ENCODE data around the gene GADL1.

Gene GADL1

DNA sequence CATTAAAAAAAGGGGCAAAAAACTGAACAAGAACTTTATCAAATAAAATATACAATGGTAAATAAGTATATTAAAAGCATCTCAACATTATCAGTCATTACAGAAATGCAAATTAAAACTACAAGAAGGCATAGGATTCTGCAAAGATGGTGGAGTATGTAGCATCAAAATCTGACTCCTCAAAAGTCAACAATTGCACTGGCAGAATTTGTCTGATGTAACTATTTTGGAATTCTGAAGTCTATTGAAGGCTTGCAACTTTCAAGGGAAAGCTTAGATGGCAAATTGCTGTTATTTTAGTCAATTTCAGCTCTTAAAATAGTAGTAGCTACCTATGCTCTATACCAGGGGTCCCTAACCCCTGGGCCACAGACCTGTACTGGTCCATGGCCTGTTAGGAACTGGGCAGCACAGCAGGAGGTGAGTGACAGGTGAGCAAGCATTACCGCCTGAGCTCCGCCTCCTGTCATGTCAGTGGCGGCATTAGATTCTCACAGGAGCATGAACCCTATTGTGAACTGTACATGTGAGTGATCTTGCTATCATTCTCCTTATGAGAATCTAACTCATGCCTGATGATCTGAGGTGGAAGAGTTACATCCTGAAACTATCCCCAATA lies 180.5 kb downstream of the GADL1 start:
- no peak for DNase-seq

DNA sequence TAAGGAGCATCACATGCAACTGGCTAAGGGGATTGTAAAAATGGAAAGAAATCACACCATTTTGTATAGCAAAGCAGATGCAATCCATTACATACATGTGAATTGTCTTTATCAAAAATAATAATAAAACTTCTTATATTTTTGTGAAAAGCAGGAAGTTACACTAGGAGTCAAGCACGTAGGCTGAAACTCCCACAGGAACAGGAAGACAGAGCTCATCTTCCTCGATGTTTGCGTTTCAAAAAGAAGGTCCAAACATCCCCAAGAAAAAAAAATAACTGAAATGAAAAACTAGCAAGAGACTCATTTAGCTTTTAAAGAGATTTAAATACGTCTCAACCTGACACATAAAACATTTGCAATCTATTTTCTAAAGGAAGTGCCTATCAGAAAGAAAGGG lies 181.5 kb downstream of the GADL1 start:
- DNase-seq: no peak

DNA sequence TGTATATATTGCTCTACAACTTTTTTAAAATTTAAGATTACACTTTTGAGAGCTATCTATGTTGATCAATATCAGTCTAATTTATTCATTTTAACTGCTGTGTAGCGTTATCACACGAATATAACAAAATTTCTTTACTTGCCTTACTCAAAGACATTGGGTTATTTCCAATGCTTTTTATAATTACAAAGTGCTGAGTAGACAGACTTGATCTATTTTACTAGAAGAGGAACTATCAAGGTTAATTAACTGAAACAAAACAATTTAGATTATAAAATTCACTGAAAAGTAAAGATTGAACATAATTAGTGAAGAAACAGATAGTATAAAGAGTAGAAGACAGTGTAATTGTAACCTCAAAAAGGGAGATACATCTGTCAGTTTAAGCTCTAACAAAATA lies 182.6 kb downstream of the GADL1 start:
- no peak for DNase-seq

DNA sequence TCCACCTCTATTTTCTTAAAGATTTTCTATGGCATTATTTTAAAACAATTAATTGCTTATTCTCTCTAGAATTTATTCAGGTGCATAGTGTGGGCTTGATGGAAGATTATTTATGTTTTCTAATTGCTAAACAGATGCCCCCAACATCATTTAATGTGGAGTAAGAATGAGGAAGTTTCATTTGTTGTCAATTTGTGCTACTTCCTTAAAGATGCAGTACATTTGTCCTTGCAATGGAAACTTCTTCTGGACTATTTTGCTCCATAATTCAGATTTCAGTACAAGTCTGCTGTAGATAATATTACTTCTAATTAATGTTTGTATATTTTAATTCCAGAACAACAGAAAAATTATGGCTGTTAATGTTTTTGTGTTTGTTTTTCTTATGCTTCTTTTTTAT lies 183.3 kb downstream of the GADL1 start:
- DNase-seq: no peak

DNA sequence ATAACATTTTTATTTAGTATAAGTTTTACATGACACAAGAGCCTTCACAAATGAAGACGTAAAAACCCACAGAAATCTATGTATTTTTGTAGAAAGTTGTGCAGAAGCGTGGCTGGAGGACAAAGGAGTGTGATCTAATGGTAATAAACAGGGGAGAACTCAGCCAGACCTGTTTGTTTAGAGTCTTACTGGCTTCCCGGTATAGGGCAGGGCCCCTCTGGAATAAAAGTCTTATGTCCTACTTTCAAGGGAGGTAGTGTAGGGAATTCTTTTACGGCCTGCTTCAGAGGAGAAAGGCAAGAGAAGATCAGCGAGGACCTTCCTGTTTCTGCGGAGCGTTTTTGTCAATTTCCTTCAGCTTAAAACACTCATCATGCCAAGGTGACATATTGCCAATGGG lies 184.4 kb downstream of the GADL1 start:
- DNase-seq: no peak

DNA sequence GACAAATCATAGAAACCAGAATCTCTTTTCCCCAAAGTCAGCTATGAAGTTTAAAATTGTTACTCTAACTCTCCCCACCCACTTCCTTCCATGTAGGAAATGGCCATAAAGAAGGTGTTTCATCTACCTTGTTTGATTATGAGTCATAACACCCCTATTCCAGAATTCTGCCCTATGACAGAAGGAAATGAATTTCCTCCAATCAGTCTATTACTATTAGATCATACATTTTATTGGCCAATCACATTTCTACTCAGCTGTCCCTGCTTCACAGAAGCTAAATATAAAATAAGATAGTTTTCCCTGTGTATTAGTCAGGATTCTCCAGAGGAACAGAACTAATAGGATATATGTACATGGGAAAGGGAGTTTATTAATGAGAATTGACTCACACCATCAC lies 186.0 kb downstream of the GADL1 start:
- DNase-seq: no peak

DNA sequence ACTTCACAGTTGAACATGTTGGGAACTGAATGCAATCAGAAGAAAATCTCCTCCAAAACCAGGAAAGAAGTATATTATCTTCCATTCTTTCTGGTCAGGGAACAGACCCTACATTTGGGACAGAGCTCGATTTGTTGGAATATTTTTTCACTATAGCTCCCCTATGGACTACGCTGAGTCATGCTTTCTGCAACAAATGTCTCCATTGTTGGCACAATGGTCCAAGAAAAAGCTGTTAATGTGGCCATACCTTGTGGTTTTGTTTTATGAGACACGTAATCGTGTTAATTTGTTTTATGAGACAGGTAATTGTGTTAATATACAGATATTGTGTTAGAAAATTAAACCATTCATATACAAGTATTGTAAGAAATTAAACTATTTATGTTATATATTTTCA lies 186.6 kb downstream of the GADL1 start:
- no peak for DNase-seq

DNA sequence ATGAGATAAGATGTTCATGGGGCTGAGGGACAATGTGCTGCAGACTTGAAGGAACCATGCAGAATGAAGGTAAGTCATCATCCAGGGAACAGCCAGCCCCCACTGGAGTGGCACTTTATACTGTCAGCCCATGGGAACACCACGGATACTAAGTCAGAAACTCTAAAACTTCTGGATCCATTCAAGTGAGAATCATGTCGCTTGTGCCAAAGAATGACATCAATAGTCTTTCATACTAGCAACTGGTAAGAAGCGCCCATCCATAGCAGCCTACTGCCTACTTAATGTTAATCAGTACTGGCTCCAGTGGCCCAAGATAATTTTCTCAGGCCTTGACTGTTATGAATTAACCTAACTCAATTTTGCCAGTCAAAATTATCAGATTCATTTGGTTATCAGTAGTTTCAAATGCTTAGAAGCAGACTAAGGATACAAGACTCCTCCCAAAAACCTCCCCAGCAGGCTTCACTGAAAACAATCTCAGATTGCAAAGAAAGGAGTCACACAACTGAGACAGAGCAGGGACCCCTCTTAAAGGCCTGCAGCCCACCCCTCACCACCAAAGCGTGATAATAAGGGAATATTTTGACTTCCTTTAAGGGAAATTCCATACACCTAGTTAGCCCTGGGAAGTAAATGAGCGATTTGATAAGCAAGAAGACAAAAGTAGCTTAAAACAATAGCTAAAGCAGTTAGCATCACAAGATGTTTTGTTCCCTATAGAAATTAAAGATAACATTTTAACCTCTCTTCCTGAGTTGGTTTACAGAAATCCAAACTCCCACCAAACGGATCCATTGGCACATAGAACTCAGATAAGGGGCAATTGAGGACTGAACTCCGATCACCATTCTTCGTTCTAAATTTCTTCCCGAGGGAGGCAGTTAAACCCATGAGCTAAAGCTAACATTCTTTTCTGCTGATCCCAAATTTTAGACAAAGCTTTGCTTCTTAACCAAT lies 189.2 kb downstream of the GADL1 start:
- DNase-seq: no peak

DNA sequence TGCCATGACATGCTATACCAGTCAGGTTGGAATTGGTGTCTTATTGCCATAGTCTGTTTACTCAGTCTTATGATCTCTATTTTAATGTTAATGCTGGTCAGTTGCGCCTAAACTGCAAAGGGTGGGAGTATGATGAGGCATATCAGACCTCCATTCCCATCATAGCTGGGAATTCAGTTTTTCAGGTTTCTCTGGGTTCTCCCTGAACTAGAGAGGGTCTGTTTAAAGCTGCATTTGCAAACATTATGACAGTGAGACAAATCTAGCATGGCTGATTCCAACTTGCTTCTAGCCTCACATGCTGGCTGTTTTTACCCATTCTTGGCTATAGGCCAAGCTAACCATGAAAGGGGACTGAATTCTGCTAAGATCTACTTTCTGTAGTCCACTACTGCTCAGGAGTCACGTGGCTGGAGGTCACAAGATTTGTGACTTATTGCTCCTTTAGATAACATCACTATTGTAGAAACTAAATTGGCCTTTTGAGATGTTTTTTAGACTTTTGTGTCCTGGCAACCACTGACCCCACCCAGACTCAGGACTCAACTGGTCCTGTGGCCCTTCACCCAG lies 191.5 kb downstream of the GADL1 start:
- DNase-seq: no peak

DNA sequence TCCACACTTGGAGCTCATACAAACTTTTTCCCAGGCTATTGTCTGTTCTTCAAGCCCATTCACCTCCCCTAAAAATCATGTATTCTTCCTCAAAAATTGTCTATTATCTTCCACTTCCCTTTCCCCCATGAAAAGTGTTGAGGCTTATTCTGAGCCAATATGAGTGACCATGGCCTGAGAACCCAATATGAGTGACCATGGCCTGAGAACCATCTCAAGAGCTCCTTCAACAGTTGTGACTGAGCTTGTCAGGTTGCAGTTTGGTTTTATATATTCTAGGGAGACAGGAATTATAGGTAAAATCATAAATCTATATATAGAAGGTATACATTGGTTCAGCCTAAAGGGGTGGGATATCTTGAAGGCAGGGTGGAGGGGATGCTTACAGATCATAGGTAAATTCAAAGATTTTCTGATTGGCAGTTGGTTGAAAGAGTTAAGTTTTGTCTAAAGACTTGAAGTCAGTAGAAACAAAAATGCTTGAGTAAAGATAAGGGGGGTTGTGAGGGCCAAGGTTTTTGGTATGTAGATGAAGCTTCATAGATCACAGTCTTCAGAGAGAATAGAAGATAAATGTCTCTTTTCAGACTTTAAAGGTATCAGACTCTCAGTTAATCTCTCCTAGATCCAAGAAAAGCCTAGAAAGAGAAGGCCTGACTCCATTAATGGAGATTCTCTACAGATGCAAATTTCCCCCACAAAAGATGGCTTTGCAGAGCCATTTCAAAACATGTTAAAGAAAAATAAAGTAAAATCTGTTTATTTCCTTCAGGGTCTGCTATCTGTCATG lies 192.2 kb downstream of the GADL1 start:
- no peak for DNase-seq

DNA sequence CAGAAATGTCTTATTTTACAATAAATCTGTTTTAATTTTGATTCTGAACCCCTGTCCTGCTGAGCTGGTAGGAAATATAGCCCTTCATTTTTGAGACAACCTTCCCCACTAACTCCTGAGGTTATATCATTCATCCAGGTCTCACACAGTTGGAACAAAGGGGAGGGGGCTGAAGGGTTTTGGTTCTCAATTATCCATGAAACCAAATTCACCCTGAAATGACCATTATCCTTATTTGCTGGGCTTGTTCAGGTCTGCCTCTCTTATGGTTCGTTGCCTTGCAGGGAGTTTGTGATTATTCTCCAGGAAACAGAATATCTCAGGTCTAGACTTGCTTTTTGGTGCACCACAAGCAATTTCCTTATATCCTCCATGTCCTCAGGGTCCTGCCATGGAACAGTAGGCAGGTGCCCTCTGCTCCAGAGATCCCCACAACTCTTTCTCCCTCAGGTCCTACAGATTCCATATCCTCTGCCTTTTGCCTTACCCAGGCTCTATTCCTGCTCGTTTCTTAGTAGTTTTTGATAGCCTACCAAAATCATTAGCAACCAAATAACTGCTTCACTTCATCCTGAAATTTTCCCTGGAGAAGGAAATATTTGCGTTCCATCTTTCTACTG lies 193.6 kb downstream of the GADL1 start:
- DNase-seq: no peak

DNA sequence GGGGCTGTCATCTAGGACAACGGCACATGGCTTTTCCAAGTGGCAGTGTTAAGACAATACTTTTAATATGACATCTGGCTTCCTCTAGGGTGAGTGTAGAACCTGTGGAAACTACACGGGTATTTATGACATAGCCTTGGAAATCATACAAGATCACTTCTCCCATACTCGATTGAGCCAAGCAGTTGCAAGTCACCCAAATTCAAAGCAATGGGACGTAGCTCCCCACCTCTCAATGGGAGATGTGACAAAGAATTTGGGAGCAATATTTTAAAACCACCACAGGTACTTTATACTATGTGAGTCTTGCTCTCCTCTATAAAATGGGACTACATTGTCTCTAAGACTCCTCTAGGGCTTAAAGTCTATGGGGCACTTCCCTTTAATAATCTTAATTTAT lies 194.5 kb downstream of the GADL1 start:
- no peak for DNase-seq

DNA sequence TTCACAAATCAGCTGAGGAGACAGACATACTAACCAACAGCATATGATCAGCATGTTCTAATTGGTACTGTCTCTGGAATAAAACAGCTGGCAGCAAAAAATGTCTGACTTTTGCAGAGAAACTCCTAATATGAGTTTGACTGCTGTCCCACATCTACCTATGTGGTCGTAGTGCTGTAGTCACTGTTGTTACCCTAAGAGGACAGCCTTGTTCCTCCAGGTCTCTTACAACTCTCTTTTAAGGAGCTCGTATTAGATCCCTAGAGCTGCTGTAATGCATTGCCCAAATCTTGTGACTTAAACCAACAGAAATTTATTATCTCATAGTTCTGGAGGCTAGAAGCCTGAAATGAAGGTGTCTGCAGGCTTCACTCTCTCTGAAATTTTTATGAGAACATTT lies 195.9 kb downstream of the GADL1 start:
- no peak for DNase-seq

DNA sequence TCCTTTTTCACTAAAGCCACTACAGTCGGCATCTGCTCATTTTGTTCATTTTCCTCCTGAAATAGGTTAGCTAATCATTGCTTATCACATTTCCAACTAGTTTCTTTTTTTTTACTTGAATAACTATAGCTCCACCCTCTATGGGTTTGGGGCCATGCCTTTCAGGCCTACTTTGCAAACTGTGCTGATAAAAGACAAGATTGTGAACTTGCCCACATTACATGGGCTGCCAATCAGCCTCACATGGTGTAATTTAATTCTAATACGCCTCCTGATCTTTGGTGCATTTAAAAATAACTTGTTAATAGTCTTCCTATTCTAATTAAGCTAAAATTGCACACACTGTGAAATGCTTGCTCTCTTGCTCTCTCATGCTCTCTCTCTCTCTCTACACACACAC lies 197.6 kb downstream of the GADL1 start:
- DNase-seq: no peak

DNA sequence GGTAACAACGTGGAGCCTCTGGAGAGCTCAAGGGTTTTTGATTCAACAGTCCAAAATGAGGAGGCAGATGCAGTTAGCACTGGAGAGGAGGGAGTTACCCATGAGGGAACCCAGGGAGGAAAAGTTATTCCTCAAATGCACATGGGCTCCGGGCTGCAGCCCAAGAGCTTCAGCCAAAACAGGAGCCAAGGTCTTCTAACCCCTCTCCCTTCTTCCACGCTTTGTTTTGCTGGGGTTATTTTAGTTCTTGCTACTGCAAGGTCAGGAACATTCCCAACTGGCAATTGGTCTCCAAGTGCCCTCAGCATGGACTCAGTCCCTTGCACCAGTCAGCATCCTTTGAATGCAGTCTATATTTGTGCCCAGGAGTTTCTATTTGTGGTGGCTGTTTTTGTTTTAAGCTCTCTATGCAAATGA lies 198.1 kb downstream of the GADL1 start:
- no peak for DNase-seq

DNA sequence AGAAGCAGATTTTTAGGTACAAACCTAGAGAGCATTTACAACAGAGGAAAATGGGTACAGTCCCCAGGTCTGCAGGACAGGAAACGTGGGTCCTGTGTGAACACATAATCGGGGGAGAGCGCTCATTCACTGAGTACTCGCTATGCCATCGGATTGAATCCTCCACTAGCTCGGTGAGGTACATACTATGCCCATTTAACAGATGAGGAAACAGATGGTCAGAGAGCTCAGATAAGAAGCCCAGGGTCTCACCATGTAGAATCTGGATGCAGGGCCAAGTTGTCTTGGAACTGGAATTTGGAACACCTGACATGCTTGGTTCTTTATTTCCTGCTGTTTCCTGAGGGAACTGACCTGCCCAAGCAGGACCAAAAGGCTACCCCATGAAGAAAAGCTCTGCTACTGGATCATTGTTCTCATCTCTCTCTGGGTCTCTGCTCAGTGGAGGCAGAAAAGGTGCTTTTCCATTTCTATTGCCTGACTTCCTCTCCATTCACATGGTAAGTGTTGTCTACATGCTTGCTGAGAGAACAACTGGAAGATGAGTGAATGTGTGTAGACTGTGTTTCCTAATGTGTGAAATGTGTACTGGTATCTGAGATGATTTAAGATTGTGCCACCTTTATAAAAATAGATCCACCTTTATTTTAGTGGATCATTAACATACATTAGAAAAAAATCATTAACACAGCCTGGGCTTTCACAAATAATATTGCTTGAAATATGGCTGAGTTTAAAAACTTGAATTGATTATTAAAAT lies 199.0 kb downstream of the GADL1 start:
- no peak for DNase-seq

DNA sequence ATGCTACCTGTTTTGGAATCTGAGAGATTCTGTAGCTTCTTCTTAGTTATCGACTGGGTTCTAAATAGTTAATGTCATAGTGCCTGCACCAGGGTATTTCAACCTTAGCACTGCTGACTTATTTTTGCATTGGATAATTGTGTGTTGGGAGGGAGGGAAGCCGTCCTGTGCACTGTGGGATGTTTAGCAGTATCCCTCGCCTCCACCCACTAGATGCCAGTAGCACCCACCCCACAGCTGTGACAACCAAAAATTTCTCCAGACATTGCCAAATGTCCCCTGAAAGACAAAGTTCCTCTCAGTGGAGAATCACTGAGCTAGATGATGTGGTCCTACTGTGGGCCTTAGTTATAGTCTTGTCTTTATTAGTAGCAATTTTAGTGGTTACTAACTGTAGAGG lies 199.8 kb downstream of the GADL1 start:
- no peak for DNase-seq

DNA sequence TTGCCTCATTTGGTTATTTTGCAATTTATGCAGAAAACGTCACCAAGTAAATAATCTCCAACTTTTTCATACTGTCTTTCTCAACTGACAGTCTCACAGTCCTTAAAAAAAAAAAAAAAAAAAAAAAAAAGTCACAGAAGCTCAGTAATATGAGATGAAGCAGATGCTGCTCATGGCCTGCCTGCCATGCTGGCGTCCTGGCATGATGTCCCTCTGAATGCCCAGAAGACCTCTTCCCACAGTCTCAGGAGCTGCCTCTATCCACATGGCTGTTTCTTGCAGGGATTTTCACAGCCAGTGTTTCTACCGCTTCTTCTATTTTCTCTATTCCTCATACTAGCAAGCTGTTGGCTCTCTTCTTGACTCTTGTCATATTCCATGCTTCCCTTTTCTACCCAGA lies 200.3 kb downstream of the GADL1 start:
- no peak for DNase-seq

DNA sequence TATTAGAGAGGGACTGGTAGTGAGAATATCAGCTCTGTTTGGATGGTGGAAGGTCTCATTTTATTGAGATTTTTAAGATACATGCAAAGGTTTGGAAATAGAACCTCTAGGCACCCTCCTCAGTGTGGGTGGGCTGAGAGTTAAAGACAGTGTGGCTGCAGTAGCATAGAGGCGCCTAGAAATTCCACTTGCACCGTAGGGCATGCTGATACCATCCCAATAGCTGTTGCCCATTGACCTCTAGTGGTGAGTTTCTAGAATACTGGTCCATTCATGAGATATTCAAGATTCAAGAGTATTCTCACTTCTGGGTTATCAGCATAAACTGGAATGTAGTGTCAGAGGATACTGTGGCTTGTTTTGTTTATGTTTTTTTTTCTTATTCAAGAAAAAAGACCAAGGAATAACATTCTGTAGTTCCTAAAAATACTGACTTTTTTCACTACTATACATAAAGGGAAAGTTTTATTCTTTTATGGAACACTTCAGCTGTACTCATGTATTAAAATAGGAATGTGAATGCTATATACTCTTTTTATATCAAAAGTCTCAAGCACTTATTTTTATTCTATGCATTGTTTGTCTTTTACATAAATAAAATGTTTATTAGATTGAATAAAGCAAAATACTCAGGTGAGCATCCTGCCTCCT lies 200.9 kb downstream of the GADL1 start:
- no peak for DNase-seq

DNA sequence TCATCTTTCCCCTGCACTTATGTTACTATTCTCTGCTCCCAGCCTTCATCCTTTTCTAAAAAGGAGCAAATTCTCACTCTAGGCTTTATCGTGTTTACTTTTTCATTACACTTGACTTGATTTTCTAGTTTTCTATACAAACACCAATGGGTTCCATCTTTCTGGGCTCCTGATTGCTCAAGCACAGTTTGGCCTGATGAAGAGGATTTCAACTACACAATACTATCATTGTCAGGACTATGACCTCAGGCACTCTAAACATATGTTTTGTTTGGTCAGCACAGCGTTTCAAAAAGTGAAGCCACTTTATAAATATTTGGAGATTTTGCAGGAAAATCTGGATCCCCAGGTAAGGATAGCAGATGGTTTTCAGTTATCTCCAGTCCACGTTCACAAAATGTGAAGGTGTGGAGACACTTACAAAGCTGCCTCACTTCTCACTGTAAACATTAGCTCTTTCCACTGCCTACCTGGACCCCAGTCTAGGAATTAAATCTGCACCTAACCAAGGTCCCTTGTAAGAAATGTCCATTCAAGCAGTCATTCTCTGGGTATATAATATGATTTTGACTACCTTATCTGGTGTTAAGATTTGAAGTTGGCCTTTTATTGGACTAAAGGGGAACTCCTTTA lies 201.8 kb downstream of the GADL1 start:
- DNase-seq: no peak

DNA sequence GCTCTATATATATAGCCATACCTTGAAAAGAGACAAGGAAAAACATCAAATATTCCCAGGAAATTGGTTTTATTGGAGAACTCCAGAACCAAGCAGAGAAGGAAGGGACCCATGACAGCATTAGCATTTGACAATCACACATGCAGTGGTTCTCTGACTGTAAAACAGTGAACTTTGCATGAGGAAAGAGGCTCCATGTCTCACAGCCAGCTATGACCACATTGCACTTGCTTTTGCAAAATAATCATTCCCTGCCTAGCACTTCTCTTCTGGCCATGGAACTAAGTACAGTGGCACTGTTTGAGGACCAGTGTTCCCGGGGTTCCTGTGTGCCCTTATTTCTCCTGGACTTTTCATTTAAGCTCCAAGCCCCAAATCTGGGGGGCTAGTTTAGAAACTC lies 202.5 kb downstream of the GADL1 start:
- DNase-seq: no peak

Measured in NCI-H1048 (cell line).